K562 (cell line): ENCODE results near the gene USP17L30. TPM values are rescaled to one million over a fixed set of nuclear protein-coding genes. Genes with fewer than 3 reads are reported as not detected.
"Not testable (repeated sequence)": the region's sequence is repeated elsewhere in the genome, so short reads cannot be mapped to it uniquely, and the experiment has no call there.

Experiments
- ATAC-seq: fragments of 200-7000 bp; cut with Tn5 transposase; 3 replicates; pipeline ENCODE4 v1.9.1; 2020; ENCODE audit warnings: moderate library complexity
- BruUV-seq: library from RNA; stranded (reverse); fragments of 400-500 nt; replicated peaks from 2 replicates; lab custom pipeline; 2021; lab: Mats Ljungman, UMichigan
- CTCF ChIA-PET: fragments of 300-600 bp; formaldehyde crosslinking; extraction: SDS; loops from one replicate; lab custom pipeline; 2021; ENCODE audit warnings: low intra/inter-chr PET ratio; lab: Yijun Ruan, JAX
- POLR2A ChIA-PET: fragments of 300-600, 350-650 bp; sonication (Branson Sonifier 250); formaldehyde crosslinking; extraction: SDS; loops from one replicate; lab custom pipeline; 2021; ENCODE audit warnings: antibody characterized with exemption, inconsistent platforms; lab: Yijun Ruan, JAX
- DNase-seq, 4 experiments: peaks; one replicate each; pipeline versions ENCODE4 v3.0.0 to v3.0.0-alpha.2; 2011 to 2018; ENCODE audit warnings: low spot score in 3 of 4, mixed read lengths in 3 of 4; ENCODE audit errors: extremely low read depth in 1 of 4
- FAIRE-seq: peaks from 2 replicates; lab custom pipeline; 2011; peaks lifted over from hg19 to GRCh38; lab: Jason Lieb, UNC
- H2AFZ ChIP-seq: 2 replicates; pipeline ENCODE4 v1.6.0; 2011; ENCODE audit warnings: low read depth, low read length, control low read depth, inconsistent platforms
- H3K27ac ChIP-seq: fragments of 200-600 bp; 3 replicates; pipeline ENCODE4 v1.8.0; 2011; ENCODE audit warnings: low read depth, mild to moderate bottlenecking, control low read depth, inconsistent platforms, low read length, moderate library complexity, mixed read lengths; ENCODE audit errors: extremely low read depth
- H3K27me3 ChIP-seq, 2 experiments: fragments of 300-600 bp in 1 of 2; 2 replicates in 1 of 2; 3 replicates in 1 of 2; pipeline versions ENCODE4 v1.6.0 to v1.8.0; 2011; ENCODE audit warnings: inconsistent platforms in 2 of 2, low read length in 2 of 2, mild to moderate bottlenecking in 1 of 2, mixed read lengths in 1 of 2, moderate library complexity in 1 of 2; ENCODE audit not compliant: control insufficient read depth in 2 of 2, insufficient read depth in 2 of 2
- H3K36me3 ChIP-seq: fragments of 300-600 bp; 3 replicates; pipeline ENCODE4 v1.8.0; 2011; ENCODE audit warnings: mild to moderate bottlenecking, low read length, inconsistent platforms; ENCODE audit not compliant: control insufficient read depth, insufficient read depth
- H3K4me1 ChIP-seq, 2 experiments: fragments of 200-600 bp in 1 of 2; replicated peaks in 1 of 2; 2 replicates in 1 of 2; 3 replicates in 1 of 2; pipeline versions ENCODE4 v1.5.1 to v1.8.0; 2011; ENCODE audit warnings: inconsistent platforms in 2 of 2, low read length in 2 of 2, mild to moderate bottlenecking in 1 of 2, mixed read lengths in 1 of 2, moderate library complexity in 1 of 2; ENCODE audit not compliant: control insufficient read depth in 2 of 2, insufficient read depth in 2 of 2
- H3K4me2 ChIP-seq: 2 replicates; pipeline ENCODE4 v1.6.1; 2011; ENCODE audit warnings: low read length, control low read depth, inconsistent platforms, mixed read lengths; ENCODE audit not compliant: insufficient read depth
- H3K4me3 ChIP-seq: fragments of 200-600 bp; sonication (generic), shearing (Covaris generic); 2 replicates; pipeline ENCODE4 v1.5.1; 2016; ENCODE audit warnings: control low read depth, inconsistent platforms
- H3K79me2 ChIP-seq: fragments of 200-600 bp; 3 replicates; pipeline ENCODE4 v1.8.0; 2011; ENCODE audit warnings: low read length, inconsistent platforms; ENCODE audit not compliant: control insufficient read depth, insufficient read depth
- H3K9ac ChIP-seq, 2 experiments: 2 replicates each; pipeline versions ENCODE4 v1.6.0 to v1.6.1; 2011; ENCODE audit warnings: low read depth in 2 of 2, low read length in 2 of 2, control low read depth in 1 of 2, inconsistent platforms in 1 of 2, mild to moderate bottlenecking in 1 of 2, mixed read lengths in 1 of 2; ENCODE audit not compliant: insufficient read depth in 1 of 2
- H3K9me1 ChIP-seq: one replicate; pipeline ENCODE4 v1.6.0; 2011; ENCODE audit warnings: inconsistent platforms, mild to moderate bottlenecking, low read length, moderate library complexity; ENCODE audit not compliant: control insufficient read depth, insufficient read depth
- H3K9me3 ChIP-seq: replicated peaks from 2 replicates; pipeline ENCODE4 v1.5.1; 2011; ENCODE audit warnings: low read depth, low read length, inconsistent platforms; ENCODE audit not compliant: control insufficient read depth, insufficient read depth
- H4K20me1 ChIP-seq: replicated peaks from 2 replicates; pipeline ENCODE4 v1.6.1; 2011; ENCODE audit warnings: low read length, inconsistent platforms, mixed read lengths; ENCODE audit not compliant: control insufficient read depth, insufficient read depth
- WGBS: fragments of 100-300 bp; shearing (Covaris generic); methylation state at CpG from one replicate; pipeline ENCODE4 v1.1.6; 2016; ENCODE audit warnings: low coverage, mixed read lengths; ENCODE audit not compliant: insufficient coverage; ENCODE audit errors: missing lambda C conversion rate; 5-methylcytosine and 5-hydroxymethylcytosine counted together
- in situ Hi-C: fragments of 300-500 bp; cut with MboI; formaldehyde crosslinking; loops from 4 replicates; pipeline ENCODE4 v1.15.0; 2018; ENCODE audit warnings: inconsistent platforms, mixed read lengths
- intact Hi-C: fragments of 100-400 bp; cut with micrococcal nuclease; formaldehyde crosslinking; loops from 2 replicates; pipeline ENCODE4 v1.14.2; 2022
- polyA plus RNA-seq, 8 experiments: library from polyadenylated mRNA; depleted of rRNA in 4 of 8; stranded (reverse) in 5 of 8; unstranded in 3 of 8; fragments of >200 nt; fragmentation: Nextera tagmentation in 2 of 8; fragmentation: Illumina TruSeq in 1 of 8; extraction: Ambion mirVana in 2 of 8; extraction: Trizol in 1 of 8; gene quantifications; 2 replicates each; pipeline versions ENCODE4 v1.2.1 to v1.2.3, GENCODE V29; 2011 to 2014; ENCODE audit warnings: inconsistent platforms in 1 of 8, missing spikeins in 1 of 8
- total RNA-seq, 7 experiments: library from RNA; depleted of rRNA in 6 of 7; stranded (reverse); fragments of >200 nt in 6 of 7; fragmentation: Illumina TruSeq in 2 of 7; extraction: Trizol in 2 of 7; gene quantifications; 2 replicates each; pipeline versions ENCODE4 v1.2.1 to v1.2.3, GENCODE V29; 2011 to 2021; ENCODE audit warnings: low replicate concordance in 1 of 7

USP17L30 gene
- total and polyA plus RNA-seq, 9 of the 15 experiments (the other 6 are each of a cell fraction or from before 2014, with no cell fraction given): not detected

DNA sequence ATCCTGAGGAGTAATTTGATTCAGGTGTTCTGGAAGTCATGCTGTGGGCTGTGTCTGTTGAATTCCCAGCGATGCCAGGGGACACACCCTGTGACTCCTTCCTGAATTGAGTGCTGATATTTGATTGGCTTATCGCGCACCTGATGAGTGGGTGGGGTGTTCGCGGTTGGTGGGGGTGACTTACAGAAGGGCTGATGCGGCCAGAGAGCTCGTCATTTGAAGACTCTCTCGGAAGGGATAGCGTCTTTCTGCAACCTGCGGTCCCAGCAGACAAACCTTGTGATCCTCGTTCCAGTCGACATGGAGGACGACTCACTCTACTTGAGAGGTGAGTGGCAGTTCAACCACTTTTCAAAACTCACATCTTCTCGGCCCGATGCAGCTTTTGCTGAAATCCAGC lies 33.3 kb upstream of the USP17L30 start, which contains the start of gene USP17L25:
Gene USP17L25, plus strand, starts transcription at position 301 of the 400 bp plus-strand sequence. Its CDS starts 0 bp downstream, at position 301.
- H3K9me1 ChIP-seq, CTCF ChIA-PET, H3K27me3 ChIP-seq, H3K4me1 ChIP-seq, BruUV-seq, H3K79me2 ChIP-seq, H3K9me3 ChIP-seq, H3K4me3 ChIP-seq, H4K20me1 ChIP-seq, H3K36me3 ChIP-seq, DNase-seq, POLR2A ChIA-PET, H3K27ac ChIP-seq, H3K4me2 ChIP-seq, ATAC-seq, H3K9ac ChIP-seq, intact Hi-C loops, H2AFZ ChIP-seq, FAIRE-seq: not testable (repeated sequence)
- in situ Hi-C loops: loop anchor here (10.0 to 25.0 kb wide), 3 partner anchors 55 to 342 kb away; no protein-coding TSS in a partner anchor
- no CpG with 5 or more reads among the region's 15 CpGs for WGBS

DNA sequence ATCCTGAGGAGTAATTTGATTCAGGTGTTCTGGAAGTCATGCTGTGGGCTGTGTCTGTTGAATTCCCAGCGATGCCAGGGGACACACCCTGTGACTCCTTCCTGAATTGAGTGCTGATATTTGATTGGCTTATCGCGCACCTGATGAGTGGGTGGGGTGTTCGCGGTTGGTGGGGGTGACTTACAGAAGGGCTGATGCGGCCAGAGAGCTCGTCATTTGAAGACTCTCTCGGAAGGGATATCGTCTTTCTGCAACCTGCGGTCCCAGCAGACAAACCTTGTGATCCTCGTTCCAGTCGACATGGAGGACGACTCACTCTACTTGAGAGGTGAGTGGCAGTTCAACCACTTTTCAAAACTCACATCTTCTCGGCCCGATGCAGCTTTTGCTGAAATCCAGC lies 28.6 kb upstream of the USP17L30 start, which contains the start of gene USP17L26:
Gene USP17L26, plus strand, starts transcription at position 301 of the 400 bp plus-strand sequence. Its CDS starts 0 bp downstream, at position 301.
- H3K9ac ChIP-seq, H4K20me1 ChIP-seq, BruUV-seq, FAIRE-seq, H3K4me2 ChIP-seq, H3K9me1 ChIP-seq, H2AFZ ChIP-seq, CTCF ChIA-PET, ATAC-seq, H3K79me2 ChIP-seq, DNase-seq, H3K27me3 ChIP-seq, H3K4me3 ChIP-seq, H3K9me3 ChIP-seq, H3K4me1 ChIP-seq, intact Hi-C loops, H3K36me3 ChIP-seq, POLR2A ChIA-PET, H3K27ac ChIP-seq: not testable (repeated sequence)
- in situ Hi-C loops: loop anchor here (10.0 to 25.0 kb wide), 2 partner anchors 200 to 347 kb away; no protein-coding TSS in a partner anchor
- WGBS: no CpG with 5 or more reads among the region's 15 CpGs

DNA sequence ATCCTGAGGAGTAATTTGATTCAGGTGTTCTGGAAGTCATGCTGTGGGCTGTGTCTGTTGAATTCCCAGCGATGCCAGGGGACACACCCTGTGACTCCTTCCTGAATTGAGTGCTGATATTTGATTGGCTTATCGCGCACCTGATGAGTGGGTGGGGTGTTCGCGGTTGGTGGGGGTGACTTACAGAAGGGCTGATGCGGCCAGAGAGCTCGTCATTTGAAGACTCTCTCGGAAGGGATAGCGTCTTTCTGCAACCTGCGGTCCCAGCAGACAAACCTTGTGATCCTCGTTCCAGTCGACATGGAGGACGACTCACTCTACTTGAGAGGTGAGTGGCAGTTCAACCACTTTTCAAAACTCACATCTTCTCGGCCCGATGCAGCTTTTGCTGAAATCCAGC lies 23.8 kb upstream of the USP17L30 start, which contains the start of gene USP17L5:
Gene USP17L5, plus strand, starts transcription at position 301 of the 400 bp plus-strand sequence. Its CDS starts 0 bp downstream, at position 301.
- H3K9me1 ChIP-seq, H3K36me3 ChIP-seq, BruUV-seq, H3K4me1 ChIP-seq, H4K20me1 ChIP-seq, H3K79me2 ChIP-seq, H2AFZ ChIP-seq, H3K27me3 ChIP-seq, H3K9me3 ChIP-seq, ATAC-seq, H3K4me3 ChIP-seq, POLR2A ChIA-PET, FAIRE-seq, H3K4me2 ChIP-seq, H3K27ac ChIP-seq, CTCF ChIA-PET, intact Hi-C loops, H3K9ac ChIP-seq, DNase-seq: not testable (repeated sequence)
- in situ Hi-C loops: loop anchor here (10.0 to 25.0 kb wide), 2 partner anchors 204 to 352 kb away; no protein-coding TSS in a partner anchor
- no CpG with 5 or more reads among the region's 15 CpGs for WGBS

- H3K27ac ChIP-seq, DNase-seq, H3K4me3 ChIP-seq, FAIRE-seq, H3K9ac ChIP-seq, H3K4me2 ChIP-seq, BruUV-seq, CTCF ChIA-PET, intact Hi-C loops, H3K27me3 ChIP-seq, ATAC-seq, H4K20me1 ChIP-seq, H3K36me3 ChIP-seq, H3K9me3 ChIP-seq, H3K4me1 ChIP-seq, H2AFZ ChIP-seq, H3K9me1 ChIP-seq, H3K79me2 ChIP-seq, POLR2A ChIA-PET: not testable (repeated sequence)
- no CpG with 5 or more reads among the region's 15 CpGs for WGBS
- in situ Hi-C loops: loop anchor here (25.0 kb wide), 1 partner anchor 357 kb away; no protein-coding TSS in a partner anchor
These were observed 19.1 kb upstream of the USP17L30 start, which contains the start of gene USP17L27 for GRCh38 chr4:9343848-9344247. Gene USP17L27 (plus strand): TSS chr4:9344148. CDS start chr4:9344148, 0 bp downstream.
